ENCODE data around the gene YEATS4.
"Not testable (repeated sequence)": the region's sequence is repeated elsewhere in the genome, so short reads cannot be mapped to it uniquely, and the experiment has no call there.

Gene YEATS4

GRCh38 chr12:69359531-69360347, at the start of gene YEATS4:
TSS of gene YEATS4 (plus strand) at chr12:69359743. CDS start at chr12:69359973, 230 bp downstream.
- peak; percentile 94 for DNase-seq

DNA sequence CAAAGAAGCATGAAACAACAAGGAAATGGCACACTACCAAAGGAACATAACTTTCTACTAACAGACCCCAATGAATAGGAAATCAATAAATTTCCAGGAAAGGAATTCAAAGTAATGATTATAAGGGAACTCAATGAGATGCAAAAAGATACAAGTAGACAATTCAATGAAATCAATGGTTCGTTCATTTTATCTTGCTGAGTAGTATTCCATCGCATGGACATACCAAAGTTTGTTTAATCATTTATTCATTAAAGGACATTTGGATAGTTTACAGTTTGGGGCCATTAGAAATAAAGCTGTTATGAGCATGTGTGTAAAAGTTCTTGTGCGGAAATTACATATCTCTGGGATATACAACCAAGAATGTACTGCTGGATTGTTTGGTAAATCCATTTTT, 46.3 kb upstream of the YEATS4 start:
- no peak for DNase-seq

DNA sequence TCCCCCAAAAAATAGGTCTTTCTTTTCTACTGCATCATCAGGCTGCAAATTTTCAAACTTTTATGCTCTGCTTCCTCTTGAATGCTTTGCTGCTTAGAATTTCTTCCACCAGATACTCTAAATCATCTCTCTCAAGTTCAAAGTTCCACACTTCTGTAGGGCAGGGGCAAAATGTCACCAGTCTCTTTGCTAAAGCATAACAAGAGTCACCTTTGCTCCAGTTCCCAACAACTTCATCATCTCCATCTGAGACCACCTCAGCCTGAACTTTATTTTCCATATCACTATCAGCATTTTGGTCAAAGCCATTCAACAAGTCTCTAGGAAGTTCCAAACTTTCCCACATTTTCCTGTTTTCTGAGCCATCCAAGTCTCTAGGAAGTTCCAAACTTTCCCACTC, 42.8 kb upstream of the YEATS4 start:
- not testable (repeated sequence) for DNase-seq

GRCh38 chr12:69317233-69317632, 42.3 kb upstream of the YEATS4 start:
- DNase-seq: not testable (repeated sequence)

GRCh38 chr12:69318225-69318624, 41.3 kb upstream of the YEATS4 start:
- DNase-seq: no peak

DNA sequence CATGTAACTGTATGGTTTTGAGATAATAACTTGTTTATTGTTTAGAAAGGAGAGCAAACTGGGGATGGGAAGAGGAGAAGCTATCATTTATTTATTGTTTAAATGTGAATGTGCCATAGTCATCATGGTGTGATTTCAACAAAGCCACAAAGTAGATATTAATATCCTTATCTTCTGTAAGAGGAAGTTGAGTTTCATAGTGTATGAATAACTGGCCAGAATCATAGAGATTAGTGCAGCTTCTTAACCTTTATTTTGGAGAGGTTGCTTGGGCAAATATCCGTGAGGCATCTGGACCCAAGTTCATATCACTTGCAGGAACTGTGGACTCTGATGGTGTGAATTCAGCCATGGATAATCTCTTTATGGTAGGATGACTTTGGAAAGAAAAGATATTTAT, 38.2 kb upstream of the YEATS4 start:
- no peak for DNase-seq

GRCh38 chr12:69324797-69325466, 34.6 kb upstream of the YEATS4 start:
- no peak for DNase-seq

GRCh38 chr12:69328426-69328825, 31.1 kb upstream of the YEATS4 start:
- no peak for DNase-seq

DNA sequence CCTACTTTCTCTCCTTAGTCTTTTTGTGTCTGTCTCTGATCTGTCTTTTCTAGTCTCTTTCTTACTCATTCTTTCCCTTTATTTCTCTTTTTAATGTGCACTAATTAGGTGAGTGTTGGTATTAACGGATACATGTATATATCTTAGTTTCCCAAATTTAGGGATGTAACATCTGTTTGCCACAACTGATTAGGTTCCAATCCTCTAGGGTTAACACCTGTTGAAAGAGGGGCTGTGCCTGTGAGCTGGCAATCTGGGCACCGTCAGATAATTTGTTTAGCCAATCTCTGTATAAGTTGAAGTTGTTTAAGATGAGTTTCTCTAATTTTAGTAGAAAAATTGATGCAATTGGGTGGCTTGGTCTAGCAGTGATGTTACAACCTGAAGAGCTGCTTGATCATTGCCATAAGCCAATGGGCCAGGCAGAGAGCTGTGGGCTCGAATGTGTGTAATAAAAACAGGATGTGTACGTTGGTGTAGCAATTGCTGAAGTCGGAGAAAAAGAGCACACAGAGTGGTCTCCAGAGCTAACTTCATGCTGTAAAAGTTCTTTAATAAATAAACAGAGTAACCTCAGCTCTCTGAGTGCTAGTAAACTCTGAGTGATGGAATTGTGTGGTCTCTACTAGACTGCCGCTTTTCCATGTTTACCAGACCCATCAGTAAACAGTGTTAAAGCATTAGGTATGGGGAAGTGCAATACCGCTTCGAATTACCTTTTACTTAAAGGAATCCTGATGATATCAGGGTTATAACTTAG, 29.7 kb upstream of the YEATS4 start:
- peak; percentile 71 for DNase-seq

- peak; percentile 77 for DNase-seq
Measured at GRCh38 chr12:69330475-69331473, 28.8 kb upstream of the YEATS4 start.

DNA sequence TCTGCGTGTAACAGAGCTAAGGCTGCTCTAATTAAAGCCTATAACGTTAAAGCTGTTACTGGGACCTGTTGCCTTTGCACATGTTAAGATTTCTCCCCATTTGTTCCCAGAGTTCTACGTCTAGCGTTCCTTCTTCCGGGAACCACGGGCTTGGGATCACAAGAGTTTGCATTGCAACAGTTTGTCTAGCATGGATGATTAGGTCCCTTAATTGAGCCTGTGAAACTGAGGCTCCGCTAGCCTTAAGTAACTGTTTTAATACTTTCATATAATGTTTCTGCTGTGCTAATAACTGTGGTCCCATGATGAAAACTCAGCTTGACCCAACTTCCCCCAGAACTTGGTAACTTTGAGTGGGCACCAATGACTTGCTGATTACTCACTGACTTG, 28.0 kb upstream of the YEATS4 start:
- no peak for DNase-seq

GRCh38 chr12:69331909-69332684, 27.4 kb upstream of the YEATS4 start:
- DNase-seq: no peak

- no peak for DNase-seq
Measured at GRCh38 chr12:69332815-69333358, 26.7 kb upstream of the YEATS4 start.

DNA sequence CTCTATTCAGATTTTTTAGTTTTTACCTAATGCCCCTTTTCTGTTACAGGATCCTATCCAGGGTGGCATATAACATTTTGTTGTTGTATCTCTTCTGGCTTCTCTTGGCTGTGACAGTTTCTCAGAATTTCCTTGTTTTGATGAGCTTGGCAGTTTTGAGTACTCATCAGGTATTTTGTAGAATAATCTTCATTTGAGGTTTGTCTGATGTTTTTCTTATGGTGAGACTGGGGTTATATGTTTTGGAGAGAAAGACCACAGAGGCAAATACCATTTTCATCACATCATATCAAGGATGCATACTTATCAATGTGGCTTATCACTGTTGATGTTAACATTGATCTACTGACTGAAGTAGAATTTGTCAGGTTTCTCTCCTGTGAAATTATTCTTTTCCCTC, 25.4 kb upstream of the YEATS4 start:
- DNase-seq: peak; percentile 26

GRCh38 chr12:69337311-69338090, 22.0 kb upstream of the YEATS4 start:
- DNase-seq: no peak

- no peak for DNase-seq
Measured at GRCh38 chr12:69338120-69338859, 21.3 kb upstream of the YEATS4 start.

DNA sequence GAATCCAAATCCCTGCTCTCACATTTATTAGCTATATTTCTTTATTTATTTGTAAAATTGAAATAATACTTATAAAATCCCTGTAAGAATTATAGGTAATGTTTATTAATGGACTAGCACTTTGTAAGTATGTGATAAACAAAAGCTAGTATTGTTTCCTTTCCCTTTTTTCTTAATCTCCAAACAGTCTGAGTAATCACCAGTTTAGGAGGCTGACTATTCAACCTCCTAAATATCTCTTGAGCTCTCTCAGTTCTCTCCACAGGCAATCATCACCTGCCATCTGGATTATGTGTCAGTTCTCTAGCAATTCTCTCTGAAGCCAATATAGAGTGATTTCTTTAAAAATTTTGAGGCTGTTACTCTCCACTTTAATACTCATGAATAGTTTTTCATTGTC, 20.6 kb upstream of the YEATS4 start:
- no peak for DNase-seq

DNA sequence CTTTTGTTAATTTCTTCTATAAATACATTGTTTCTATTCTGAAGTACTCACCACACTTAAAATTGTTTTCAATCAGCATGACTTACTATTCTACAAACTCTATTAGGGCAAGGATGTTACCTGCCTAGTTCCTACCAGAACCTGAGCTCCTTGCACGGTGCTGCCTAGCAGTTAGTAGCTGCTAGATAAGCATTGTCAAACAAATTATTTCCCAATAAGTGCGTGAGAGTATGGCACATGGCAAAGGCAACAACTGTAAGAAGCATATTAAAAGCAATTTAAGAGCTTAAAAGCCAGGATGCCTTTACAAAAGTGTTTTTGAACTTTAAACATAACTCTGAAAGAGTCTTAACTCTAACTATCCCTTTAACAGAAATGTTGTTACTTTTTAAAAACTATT, 19.5 kb upstream of the YEATS4 start:
- DNase-seq: no peak

- DNase-seq: no peak
Measured at GRCh38 chr12:69341328-69341727, 18.2 kb upstream of the YEATS4 start.

- no peak for DNase-seq
Measured at GRCh38 chr12:69342421-69342820, 17.1 kb upstream of the YEATS4 start.
